ENCODE results near the gene PLEKHA7. TPM values are rescaled to one million over a fixed set of nuclear protein-coding genes. Genes with fewer than 3 reads are reported as not detected.

PLEKHA7 gene
- total RNA-seq, 1 experiment from 2014 or later = 7.2 TPM

DNA sequence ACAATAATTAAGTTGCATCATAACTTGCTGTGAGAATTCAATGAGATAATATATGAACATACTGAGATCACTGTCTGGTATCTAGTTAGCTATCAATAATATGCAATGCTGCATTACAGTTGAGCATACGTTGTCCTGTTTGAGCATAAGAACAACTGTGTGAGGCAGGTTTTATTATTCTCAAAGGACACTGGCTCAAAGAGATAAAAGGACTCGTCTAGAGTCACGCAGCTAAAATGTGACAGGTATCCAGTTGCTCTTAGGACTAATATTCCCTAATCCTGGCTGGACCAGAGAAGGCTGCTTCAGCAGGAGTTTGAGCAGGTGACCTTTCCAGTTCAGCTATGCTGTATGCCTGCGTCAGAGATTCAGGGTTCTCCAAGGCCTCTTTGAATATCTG, 92.5 kb downstream of the PLEKHA7 start:
- no peaks in the 10 kb centered on the region for H3K79me2 ChIP-seq (ENCODE audit: insufficient read depth, low read length)
- BruUV-seq (replicated peaks) = no TSS peak
- no peaks in the 10 kb centered on the region for H4K20me1 ChIP-seq (ENCODE audit: insufficient read depth)
- H3K4me1 ChIP-seq (ENCODE audit: control insufficient read depth in 1 of 2, insufficient read depth in 2 of 2, low read length in 2 of 2) = peaks cover 53 to 72% of the 10 kb centered on the region in 2 experiments
- no peaks in the 10 kb centered on the region for H3K36me3 ChIP-seq (ENCODE audit: control insufficient read depth in 1 of 2, insufficient read depth in 2 of 2, low read length in 2 of 2)
- TF ChIP-seq YY1 (IDR thresholded peaks at IDR 0.05; ENCODE audit: extremely low read depth, insufficient replicate concordance, low read depth, low read length) = no peak
- TF ChIP-seq EZH2phosphoT487 (IDR thresholded peaks at IDR 0.05; ENCODE audit: borderline replicate concordance) = no peak
- no peak for TF ChIP-seq ZNF274 (IDR thresholded peaks at IDR 0.05; ENCODE audit: low read depth, low read length)
- TF ChIP-seq, protein P1, sequence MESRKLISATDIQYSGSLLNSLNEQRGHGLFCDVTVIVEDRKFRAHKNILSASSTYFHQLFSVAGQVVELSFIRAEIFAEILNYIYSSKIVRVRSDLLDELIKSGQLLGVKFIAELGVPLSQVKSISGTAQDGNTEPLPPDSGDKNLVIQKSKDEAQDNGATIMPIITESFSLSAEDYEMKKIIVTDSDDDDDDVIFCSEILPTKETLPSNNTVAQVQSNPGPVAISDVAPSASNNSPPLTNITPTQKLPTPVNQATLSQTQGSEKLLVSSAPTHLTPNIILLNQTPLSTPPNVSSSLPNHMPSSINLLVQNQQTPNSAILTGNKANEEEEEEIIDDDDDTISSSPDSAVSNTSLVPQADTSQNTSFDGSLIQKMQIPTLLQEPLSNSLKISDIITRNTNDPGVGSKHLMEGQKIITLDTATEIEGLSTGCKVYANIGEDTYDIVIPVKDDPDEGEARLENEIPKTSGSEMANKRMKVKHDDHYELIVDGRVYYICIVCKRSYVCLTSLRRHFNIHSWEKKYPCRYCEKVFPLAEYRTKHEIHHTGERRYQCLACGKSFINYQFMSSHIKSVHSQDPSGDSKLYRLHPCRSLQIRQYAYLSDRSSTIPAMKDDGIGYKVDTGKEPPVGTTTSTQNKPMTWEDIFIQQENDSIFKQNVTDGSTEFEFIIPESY (IDR thresholded peaks at IDR 0.05; ENCODE audit: extremely low read depth, insufficient replicate concordance, low read length) = no peak
- TF ChIP-seq, protein P2, sequence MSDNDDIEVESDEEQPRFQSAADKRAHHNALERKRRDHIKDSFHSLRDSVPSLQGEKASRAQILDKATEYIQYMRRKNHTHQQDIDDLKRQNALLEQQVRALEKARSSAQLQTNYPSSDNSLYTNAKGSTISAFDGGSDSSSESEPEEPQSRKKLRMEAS (IDR thresholded peaks at IDR 0.05) = no peak
- no peak for TF ChIP-seq SP1 (IDR thresholded peaks at IDR 0.05; ENCODE audit: low read depth)
- TF ChIP-seq EZH2 (IDR thresholded peaks at IDR 0.05) = no peak
- TF ChIP-seq SRF (IDR thresholded peaks at IDR 0.05; ENCODE audit: low read depth) = no peak
- TF ChIP-seq, protein P3, sequence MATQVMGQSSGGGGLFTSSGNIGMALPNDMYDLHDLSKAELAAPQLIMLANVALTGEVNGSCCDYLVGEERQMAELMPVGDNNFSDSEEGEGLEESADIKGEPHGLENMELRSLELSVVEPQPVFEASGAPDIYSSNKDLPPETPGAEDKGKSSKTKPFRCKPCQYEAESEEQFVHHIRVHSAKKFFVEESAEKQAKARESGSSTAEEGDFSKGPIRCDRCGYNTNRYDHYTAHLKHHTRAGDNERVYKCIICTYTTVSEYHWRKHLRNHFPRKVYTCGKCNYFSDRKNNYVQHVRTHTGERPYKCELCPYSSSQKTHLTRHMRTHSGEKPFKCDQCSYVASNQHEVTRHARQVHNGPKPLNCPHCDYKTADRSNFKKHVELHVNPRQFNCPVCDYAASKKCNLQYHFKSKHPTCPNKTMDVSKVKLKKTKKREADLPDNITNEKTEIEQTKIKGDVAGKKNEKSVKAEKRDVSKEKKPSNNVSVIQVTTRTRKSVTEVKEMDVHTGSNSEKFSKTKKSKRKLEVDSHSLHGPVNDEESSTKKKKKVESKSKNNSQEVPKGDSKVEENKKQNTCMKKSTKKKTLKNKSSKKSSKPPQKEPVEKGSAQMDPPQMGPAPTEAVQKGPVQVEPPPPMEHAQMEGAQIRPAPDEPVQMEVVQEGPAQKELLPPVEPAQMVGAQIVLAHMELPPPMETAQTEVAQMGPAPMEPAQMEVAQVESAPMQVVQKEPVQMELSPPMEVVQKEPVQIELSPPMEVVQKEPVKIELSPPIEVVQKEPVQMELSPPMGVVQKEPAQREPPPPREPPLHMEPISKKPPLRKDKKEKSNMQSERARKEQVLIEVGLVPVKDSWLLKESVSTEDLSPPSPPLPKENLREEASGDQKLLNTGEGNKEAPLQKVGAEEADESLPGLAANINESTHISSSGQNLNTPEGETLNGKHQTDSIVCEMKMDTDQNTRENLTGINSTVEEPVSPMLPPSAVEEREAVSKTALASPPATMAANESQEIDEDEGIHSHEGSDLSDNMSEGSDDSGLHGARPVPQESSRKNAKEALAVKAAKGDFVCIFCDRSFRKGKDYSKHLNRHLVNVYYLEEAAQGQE (IDR thresholded peaks at IDR 0.05; ENCODE audit: low read depth) = no peak
- no peak for TF ChIP-seq CBX3 (IDR thresholded peaks at IDR 0.05; ENCODE audit: low read depth)
- TF ChIP-seq ELF1 (IDR thresholded peaks at IDR 0.05; ENCODE audit: borderline replicate concordance, low read depth) = no peak
- TF ChIP-seq ZFX (IDR thresholded peaks at IDR 0.05) = no peak
- no peak for TF ChIP-seq TCF7L2 (IDR thresholded peaks at IDR 0.05; ENCODE audit: borderline replicate concordance, extremely low read depth, insufficient read depth, insufficient read length)
- no peak for TF ChIP-seq EGR1 (IDR thresholded peaks at IDR 0.05; ENCODE audit: low read depth)
- TF ChIP-seq, protein P4, sequence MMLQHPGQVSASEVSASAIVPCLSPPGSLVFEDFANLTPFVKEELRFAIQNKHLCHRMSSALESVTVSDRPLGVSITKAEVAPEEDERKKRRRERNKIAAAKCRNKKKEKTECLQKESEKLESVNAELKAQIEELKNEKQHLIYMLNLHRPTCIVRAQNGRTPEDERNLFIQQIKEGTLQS (IDR thresholded peaks at IDR 0.05) = no peak
- no peak for TF ChIP-seq SIN3A (IDR thresholded peaks at IDR 0.05; ENCODE audit: low read depth)
- TF ChIP-seq, protein P5, sequence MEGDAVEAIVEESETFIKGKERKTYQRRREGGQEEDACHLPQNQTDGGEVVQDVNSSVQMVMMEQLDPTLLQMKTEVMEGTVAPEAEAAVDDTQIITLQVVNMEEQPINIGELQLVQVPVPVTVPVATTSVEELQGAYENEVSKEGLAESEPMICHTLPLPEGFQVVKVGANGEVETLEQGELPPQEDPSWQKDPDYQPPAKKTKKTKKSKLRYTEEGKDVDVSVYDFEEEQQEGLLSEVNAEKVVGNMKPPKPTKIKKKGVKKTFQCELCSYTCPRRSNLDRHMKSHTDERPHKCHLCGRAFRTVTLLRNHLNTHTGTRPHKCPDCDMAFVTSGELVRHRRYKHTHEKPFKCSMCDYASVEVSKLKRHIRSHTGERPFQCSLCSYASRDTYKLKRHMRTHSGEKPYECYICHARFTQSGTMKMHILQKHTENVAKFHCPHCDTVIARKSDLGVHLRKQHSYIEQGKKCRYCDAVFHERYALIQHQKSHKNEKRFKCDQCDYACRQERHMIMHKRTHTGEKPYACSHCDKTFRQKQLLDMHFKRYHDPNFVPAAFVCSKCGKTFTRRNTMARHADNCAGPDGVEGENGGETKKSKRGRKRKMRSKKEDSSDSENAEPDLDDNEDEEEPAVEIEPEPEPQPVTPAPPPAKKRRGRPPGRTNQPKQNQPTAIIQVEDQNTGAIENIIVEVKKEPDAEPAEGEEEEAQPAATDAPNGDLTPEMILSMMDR (IDR thresholded peaks at IDR 0.05 in 2 of 3, conservative IDR thresholded peaks at IDR 0.05 in 1 of 3; ENCODE audit: borderline replicate concordance in 1 of 3, insufficient read depth in 1 of 3, low read depth in 2 of 3, low read length in 2 of 3) = no peak
- no peak for TF ChIP-seq RAD21 (IDR thresholded peaks at IDR 0.05; ENCODE audit: low read depth)
- TF ChIP-seq FOSL1 (IDR thresholded peaks at IDR 0.05; ENCODE audit: low read depth) = no peak
- no peaks in the 10 kb centered on the region for H3K9me3 ChIP-seq (ENCODE audit: control insufficient read depth in 1 of 2, insufficient read depth in 1 of 2, low read depth in 1 of 2, low read length in 2 of 2)
- no peak overlapping the region for H2AFZ ChIP-seq (ENCODE audit: low read depth, low read length, poor library complexity, severe bottlenecking)
- intact Hi-C loops (cut with micrococcal nuclease) = no loop called here
- H3K27me3 ChIP-seq (ENCODE audit: insufficient read depth, low read length) = no peaks in the 10 kb centered on the region
- H3K27ac ChIP-seq (ENCODE audit: low read depth, low read length) = no peak overlapping the region
- no peak overlapping the region for H3K9ac ChIP-seq (ENCODE audit: low read length)
- POLR2A ChIA-PET = no interaction called here
- no peak for DNase-seq (ENCODE audit: low read depth, low spot score)
- RAD21 ChIA-PET (ENCODE audit: low non-redundant PET in 1 of 2, low total read pairs in 2 of 2, uncharacterized antibody in 2 of 2, unreplicated experiment in 2 of 2) = no interaction called here
- CTCF ChIA-PET = interaction anchor here (1.0 kb wide), 1 partner anchor 14 kb away, joined by 6 read pairs; no protein-coding TSS in a partner anchor
- ATAC-seq = no peak
- no peak overlapping the region for H3K4me2 ChIP-seq (ENCODE audit: low read length)
- H3K4me3 ChIP-seq (replicated peaks in 1 of 2; ENCODE audit: low read depth in 1 of 2, low read length in 2 of 2) = no peak overlapping the region
- no peaks in the 10 kb centered on the region for H3K9me2 ChIP-seq (ENCODE audit: insufficient read depth)
